ENCODE measurements around the gene UCKL1.

DNA sequence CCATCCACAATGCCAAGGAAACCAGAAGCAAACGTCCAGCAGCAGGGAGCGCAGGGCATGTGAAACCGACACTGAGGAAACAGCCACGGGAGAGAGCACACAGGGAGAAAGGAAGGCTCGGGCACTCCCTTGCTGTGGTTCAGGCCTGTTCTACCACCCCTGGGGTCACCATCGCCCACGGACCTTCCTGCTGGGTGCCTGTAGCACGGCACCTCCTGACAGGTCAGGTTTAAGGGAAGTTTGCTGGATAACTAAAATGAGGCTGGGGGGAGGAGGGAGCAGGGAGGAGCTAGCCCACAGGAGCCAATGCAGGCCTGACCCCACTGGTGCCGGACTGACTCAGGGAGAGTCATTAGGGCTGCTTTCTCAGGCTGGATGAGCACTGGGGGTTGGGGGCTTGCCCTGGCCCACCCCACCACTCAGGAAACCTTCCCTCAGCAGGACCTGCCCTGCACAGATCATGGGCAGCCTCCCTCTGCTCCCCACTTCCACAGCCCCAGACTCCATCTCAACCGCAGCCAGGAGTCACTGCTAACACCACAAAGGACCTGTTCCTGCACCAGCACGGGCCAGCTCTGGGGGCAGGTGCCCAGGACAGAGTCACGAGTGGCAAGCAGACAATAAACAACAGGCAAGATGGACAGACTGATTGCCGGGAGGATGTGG is 2.3 kb downstream of the UCKL1 start:
- TF ChIP-seq POLR2AphosphoS5 (IDR thresholded peaks at IDR 0.05; ENCODE audit: low read depth, low read length): no peak
- no peak for TF ChIP-seq TAF1 (IDR thresholded peaks at IDR 0.05; ENCODE audit: borderline replicate concordance, low read depth, low read length)

All from GM12892 (cell line).